ENCODE measurements around the gene STK38L.

STK38L gene

DNA sequence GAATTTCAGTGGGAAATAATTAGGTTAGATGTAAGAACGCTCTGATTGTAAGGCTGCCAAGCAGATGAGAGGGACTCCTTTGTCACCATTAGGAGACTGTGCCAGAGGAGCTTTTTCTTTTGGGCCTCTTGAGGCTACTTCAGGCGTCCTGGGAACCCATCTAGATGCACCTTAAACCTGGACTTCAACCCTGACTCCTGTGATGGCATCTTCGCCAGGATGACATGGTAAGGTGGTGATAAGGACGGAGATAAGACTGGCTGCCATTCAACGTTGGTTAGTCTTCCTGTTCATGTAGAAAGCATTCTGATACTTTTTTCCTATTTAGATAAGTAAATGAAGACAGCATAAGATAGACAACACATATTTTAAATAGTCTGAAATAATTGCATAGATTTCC is 36.3 kb downstream of the STK38L start:
- no peak for DNase-seq

DNA sequence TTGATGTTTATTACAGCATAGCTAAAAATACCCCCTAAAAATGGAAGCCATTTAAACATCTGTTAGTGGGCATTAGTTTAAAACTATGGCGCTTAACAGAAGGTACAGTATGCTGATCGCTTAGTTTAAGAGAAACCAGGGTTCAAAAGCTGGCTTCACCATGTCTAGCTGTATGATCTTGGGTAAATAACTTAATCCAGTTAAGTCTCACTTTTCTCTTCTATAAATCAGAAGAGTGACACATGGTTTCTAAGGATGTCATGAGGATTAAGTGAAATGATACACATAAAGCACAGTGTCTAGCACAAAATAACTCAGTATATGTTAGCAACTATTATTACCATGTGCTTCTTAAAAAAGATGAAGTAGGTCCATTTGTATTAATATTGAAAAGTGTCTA is 38.7 kb downstream of the STK38L start:
- no peak for DNase-seq

GRCh38 chr12:27284021-27284420 is 39.9 kb downstream of the STK38L start:
- DNase-seq, result no peak

DNA sequence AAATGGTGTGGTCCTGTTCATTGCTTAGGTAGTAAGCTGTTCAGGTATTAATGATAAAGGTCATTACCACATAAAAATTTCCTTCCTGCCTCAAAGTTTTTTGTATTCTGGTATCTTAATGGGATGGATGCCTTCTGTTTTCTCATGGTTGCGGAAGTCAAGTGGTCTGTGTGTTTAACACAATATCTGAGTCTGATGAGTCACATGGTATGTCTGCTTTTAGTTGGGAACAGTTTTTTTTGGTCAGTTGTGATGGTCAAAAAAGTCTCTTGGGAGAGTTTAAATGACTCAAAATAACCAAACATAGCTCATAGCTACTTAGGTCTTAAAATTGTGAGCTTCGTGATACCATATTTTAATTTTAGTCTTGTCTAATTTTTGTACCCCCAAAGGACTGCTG is 40.7 kb downstream of the STK38L start:
- DNase-seq, result no peak

DNA sequence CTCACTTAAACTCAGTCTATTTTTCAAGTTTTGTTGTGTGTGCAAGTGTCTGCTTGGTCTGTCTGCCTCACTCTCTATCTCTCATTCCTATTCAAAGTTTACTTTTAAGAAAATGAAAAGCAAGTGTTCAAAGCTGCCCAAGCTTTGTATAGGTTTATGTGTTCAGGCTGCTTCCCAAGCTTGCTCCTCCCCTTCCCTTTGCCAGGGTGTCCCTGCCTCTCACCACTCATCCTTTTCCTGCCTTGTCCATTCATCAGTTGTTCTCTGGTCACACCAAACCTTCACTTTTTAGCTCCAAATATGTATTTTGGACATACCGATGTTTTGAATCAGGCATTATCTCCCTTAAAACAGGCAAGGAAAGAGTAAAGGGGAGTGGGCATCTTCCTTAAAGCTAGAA is 41.3 kb downstream of the STK38L start:
- no peak for DNase-seq

DNA sequence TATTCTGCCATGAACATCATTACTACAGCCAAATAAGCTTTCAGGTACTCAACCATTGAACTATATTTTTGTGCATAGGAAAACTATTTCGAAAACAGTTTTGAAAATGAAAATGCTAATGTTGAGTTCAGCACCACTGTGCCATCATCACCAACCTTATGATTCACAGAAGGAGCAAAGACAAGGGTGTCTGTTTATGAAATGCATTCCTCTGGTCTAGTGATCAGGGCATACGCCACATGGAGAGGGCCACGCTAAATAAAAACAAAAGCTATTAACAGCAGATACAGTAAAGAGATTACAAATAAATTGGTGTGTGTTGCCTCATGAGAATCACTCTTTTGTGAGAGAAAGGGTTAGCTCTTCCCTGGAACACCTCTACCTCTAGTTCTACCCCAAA is 45.3 kb downstream of the STK38L start:
- no peak for DNase-seq

DNA sequence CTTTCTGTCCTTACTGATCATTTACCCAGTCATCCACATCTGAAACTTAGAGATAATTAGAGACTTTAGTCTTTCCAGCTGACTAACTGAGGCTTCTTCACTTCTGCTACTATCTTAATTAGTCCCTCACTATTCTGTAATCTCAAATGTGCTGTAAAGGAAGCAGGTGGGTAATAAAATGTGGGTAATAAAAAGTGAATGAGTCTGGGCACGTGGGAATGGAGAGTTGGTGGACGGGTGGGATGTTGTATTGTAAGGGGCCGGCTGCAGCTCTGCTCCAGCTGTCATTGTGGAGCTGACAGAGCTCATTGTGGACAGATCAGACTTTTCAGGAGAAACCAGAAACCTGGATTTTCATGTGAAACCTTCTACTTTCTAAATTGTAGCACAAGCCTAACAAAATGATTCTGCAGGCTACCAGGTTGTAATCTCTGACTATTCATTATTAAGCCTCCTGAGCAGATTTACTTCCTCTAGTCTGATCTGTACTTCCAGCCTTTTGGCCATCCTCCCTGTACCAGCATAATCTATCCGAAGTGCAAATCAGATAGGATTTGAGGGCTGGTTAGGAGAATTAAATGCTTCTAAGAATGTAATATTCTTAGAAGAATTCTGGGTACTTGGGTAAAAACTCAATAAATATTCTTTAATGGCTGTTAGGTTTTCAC is 46.5 kb downstream of the STK38L start:
- no peak for DNase-seq

DNA sequence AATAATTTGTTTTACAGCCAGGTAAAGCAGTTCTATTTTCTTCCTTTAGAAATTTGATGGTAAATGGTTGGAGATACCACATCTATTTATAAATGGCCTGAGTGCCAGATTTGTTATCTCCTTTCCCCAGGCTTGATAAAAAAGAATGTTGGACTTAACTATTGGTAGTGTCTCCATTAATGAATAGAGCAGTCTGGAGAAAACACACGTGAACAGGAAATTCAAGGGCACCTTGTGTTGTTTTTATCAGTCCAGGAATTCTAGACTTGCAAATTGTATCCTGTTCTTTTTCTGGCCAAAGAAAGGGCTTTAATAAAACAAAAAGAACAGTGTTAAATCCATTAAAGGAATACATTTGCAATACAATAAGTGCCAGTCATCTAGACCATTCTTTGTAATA is 47.8 kb downstream of the STK38L start:
- DNase-seq, result no peak

- no peak for DNase-seq
These were observed 48.6 kb downstream of the STK38L start for GRCh38 chr12:27292718-27293117.

DNA sequence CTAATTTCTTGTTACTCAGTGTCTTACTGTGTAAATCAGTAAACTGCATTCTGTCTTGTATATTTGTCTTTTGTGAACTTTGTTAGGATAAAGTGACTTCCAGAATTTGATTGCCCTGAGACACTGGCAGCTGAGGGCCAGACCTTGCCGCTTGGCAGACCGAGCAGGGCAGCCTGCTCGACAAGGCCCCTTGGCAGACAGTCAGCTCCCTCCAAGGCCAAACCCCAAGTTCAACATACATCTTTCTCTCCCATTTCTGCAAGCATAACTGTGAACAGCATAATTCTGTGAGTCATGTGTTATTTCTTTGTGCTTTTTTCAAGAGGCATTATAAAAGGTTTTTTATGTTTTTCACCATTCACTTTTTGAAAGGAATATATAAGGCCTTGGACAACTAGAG is 49.4 kb downstream of the STK38L start:
- DNase-seq, result no peak

DNA sequence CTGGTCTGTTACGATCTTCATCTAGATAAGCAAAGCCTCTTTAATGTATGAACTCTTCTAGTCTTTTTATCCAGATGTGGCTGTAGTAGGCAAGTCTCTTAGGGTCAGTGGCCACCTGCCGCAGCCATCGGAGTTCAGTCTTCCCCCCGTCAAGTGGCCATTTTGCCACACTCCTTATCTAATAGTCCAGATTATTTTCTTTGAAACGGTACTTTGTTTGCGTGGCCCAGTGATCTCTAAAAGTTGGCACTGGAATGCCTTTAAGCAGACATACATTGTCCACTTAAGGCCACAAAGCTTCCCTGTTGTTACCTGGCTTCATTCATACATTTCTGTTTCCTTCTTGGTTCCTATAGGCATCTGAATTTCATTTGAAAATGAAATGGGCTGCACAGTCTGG is 52.6 kb downstream of the STK38L start:
- DNase-seq, result no peak

GRCh38 chr12:27297566-27297965 is 53.5 kb downstream of the STK38L start:
- no peak for DNase-seq

DNA sequence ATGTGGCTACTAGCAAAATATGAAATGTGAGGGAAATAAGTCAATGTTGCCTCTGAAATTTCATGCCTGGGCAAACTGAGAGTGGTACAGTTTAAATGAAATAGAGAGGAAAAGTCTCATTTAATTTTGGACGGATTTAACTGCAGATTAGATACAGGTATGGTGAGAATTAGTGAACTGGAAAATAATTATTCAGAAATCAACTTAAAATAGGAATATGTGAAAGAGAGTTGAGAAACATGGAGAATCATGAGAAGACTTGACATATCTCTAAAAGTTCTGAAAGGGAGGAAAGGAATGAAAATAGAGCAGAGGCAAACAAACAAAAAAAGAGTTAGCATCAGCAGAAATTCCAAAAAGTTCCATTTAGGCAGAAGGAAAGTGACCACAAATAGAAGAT is 55.0 kb downstream of the STK38L start:
- no peak for DNase-seq

GRCh38 chr12:27300226-27300625 is 56.1 kb downstream of the STK38L start:
- DNase-seq, result no peak

DNA sequence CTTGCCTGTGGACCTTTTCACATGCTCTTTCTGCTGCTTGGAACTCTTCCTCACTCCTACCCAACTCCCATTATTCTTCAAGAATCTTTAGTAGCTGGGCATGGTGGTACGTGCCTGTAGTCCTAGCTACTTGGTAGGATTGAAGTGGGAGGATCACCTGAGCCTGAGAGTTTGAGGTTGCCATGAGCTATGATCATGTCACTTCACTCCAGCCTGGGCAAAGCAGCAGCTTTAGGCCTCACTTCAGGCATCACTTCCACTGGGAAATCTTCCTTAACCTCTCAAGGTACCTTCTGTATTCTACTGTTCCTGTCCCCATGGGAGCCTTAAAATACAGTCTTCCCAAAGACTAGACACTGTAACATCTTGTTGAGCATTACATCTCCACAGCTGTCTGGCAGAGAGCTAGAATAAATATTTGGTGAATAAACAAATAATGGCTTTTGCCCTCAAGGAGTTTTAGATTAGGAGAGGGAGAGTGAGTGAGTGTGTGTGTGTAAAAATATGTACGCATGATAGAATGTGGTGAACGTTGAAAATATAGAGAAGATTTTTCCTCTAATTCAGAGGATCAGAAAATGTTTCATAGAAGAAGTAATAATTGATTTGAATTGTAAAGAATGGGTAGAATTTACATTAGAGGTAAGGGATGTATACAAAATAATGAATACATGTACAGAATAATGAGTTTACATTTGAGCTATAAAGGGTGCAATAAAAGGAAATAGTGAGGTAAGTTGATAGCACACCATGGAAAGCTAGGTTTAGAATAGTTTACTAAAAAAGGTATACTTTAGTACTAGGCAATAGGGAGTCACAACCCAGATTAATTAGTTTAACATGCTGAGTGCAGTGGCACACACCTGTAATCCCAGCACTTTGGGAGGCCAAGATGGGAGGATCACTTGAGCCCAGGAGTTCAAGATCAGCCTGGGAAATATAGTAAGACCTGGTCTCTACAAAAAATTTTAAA is 59.3 kb downstream of the STK38L start:
- DNase-seq, result no peak

DNA sequence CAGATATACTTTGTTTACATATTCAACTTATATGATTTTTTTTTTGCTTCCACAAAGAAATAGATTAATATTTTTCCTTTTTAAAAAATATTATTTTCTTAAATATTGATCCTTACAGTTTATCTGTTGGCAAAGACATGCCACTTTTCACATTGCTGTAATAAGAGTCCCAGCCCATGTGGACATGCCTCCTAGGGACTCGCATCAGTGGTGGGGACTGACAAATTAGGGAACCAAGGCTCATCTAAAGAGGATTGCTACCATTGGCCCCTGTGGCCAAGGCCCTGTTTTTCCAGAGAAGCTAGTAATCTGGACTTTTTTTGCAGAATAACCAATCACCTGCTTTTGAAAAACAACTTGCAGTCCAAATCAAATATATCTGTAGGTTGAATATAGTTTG is 60.8 kb downstream of the STK38L start:
- DNase-seq, result no peak

DNA sequence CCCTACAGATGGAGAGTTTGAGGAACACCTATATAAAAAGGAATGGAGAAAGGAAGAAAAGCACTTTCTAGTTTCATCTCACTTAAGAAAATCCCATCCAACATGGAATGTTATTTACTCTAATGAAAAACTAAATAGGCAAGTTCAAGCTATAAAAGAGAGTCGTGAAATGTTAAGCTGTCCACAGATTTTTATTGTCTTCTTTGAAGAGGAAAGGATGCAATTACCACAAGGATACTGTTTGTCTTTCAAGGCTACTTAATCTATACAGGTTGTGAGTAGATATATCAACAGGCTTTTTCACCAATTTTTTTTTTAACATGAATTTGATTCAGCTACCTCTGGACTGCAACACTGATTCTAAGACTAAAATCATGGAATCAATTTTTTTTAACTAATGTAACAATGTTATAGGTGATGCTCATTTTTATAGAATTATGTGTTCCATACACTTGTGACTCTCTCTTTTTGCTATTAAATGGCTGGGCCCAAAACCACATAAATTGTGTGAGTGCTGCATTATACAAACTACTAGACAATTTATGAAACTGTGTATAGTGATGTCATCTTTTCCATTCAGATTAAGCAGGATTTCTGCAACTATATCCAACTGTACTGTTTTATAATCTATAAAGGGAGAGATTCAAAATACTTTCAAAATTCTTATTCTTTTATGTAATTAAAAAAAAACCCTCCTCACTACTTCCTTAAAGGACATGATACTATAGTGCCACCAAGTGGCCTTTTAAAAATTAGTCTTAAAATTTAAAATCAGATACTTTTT is 61.8 kb downstream of the STK38L start:
- DNase-seq, result no peak

DNA sequence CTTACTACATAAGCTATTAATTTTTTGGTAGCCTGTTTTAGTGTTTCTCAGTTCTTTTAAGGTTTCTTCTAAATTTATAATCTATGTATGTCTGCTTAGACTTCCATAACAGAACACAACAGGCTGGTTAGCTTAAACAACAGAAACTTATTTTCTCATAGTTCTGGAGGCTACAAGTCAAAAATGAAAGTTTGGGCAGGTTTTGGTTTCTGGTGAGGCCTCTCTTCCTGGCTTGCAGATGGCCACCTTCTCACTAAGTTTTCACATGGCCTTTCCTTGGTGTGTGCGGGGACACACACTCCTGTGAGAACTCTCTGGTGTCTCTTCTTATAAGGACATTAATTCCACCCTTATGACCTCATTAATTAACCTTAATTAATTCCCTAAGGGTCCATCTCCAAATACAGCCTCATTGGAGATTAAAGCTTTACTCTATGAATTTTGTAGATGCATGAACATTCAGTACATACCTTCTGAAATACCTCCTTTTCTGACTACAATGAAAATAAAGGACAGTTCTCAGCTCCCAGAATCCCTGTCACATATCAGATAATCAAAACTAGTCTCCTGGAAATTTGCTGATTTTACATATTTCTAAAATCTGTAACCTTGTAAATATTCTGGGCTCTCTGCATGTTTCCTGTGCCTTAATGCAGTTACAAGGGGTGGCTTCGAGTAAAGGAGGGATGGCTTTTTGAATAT is 65.4 kb downstream of the STK38L start:
- no peak for DNase-seq

- no peak for DNase-seq
These were observed 65.9 kb downstream of the STK38L start for GRCh38 chr12:27309995-27310315.

DNA sequence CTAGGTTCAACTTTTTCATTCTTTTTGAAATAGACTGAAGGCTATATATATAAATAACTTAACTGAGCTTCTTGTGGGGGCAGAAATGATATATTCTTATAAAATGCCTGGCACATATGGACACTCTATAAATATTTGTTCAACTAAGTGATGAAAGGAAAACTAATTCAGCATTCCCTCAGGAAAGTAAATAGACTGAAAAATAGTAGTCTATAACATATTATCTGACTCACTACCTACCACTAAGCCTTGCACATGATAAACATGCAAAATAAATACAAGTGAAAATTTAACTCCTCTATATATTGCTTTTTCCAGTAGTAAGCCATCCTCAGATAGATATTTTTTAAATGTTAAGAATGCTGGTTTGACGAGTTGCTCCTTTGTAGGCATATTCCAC is 72.9 kb downstream of the STK38L start:
- DNase-seq, result no peak

DNA sequence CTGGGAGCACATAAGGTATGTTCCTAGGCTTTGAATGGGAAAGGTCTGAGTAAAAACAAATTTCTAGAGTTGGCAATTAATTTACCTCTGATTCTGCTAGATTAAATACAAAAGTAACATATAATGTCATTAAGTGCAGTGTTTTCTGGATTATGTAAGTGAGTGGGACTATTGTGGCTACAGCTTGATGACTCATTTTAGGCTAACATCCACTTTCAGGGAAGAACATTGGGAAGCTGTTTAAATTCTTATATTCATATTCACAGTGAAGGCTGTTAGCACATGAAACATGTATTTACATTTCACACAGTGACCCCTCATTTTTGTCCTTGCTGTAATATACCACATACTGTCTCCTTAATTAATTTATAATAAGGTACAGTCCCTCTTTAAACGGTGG is 75.3 kb downstream of the STK38L start:
- no peak for DNase-seq

GRCh38 chr12:27319848-27320247 is 75.8 kb downstream of the STK38L start:
- no peak for DNase-seq

DNA sequence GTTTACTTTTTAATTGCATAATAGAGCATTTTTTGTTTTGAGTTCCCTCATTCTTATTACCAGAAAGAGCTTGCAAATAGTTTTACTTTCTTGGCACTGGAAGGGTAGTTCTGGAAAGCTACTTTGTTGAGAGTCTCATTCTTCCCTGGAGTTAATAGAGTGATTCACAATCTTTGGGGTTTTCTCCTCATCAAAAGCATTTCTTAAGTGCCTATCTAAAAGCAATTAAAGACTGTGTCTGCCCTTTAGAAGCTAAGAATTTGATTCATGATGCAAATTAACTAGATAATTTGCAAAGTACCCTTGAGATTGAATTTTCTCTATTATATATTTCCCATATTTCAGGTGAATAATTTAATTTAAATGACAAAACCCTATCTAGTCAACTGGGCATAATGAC is 80.4 kb downstream of the STK38L start:
- no peak for DNase-seq
